PFSK-1 (cell line): ENCODE results near the gene SLC22A3.

Experiments used
- POLR2AphosphoS5 ChIP-seq: IDR thresholded peaks from 2 replicates; pipeline ENCODE4 v1.6.1; 2012; ENCODE audit warnings: low read depth, mild to moderate bottlenecking, control low read depth, low read length, moderate library complexity
- SIN3A ChIP-seq: IDR thresholded peaks from 2 replicates; pipeline ENCODE4 v1.6.1; 2012; ENCODE audit warnings: mild to moderate bottlenecking, low read length, moderate library complexity, borderline replicate concordance; ENCODE audit not compliant: insufficient read depth
- TAF1 ChIP-seq: IDR thresholded peaks from 2 replicates; pipeline ENCODE4 v1.6.1; 2012; ENCODE audit warnings: low read length, control low read depth, borderline replicate concordance; ENCODE audit not compliant: insufficient read depth

- TF ChIP-seq TAF1 (no peak), SIN3A (no peak), POLR2AphosphoS5 (no peak)
These were observed 52.3 kb downstream of the SLC22A3 start for GRCh38 chr6:160400446-160400845.
